Raji (cell line): ENCODE results near the gene GLCCI1.

ENCODE experiments used
- POLR2A ChIP-seq: IDR thresholded peaks from 2 replicates; pipeline ENCODE4 v1.6.1; 2011; ENCODE audit warnings: low read depth, low read length, control low read depth; ENCODE audit not compliant: insufficient read depth

GLCCI1 gene

DNA sequence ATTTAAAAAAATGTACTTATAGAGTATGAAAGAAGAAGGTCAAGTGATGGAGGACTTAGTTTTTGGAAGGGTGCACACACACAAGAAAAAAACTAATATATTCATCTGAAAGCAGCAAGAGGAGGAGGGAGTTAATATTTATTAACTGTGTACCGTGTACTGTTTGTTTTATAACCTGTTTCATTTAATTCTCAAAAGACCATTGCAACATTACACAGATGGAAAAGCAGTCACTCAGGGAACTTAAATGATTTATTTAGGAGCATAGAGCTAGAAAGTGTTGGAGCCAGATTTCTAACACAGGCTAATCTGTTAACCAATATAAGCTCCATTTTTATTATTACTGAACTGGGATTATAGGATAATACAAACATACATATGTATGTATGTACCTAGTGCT lies 36.7 kb downstream of the GLCCI1 start:
- no peak for TF ChIP-seq POLR2A

DNA sequence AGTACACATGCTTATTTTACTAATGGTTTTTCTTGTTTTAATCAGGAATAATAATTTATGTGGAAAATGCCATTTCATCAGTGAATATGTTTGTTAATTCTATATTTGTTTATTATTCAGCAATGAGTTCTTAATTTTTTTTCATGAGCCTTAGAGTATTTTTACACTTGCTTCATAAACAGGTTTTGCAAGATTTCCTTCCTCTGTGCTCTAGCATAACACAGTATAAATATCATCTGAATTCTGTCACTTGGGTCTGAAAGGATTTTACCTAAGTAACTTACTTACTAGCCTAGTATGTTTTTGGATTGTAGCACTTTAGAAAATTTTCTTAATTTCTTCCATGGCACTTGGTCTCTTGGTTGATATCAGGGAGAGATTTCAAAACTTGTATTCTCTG lies 45.8 kb downstream of the GLCCI1 start:
- no peak for TF ChIP-seq POLR2A

DNA sequence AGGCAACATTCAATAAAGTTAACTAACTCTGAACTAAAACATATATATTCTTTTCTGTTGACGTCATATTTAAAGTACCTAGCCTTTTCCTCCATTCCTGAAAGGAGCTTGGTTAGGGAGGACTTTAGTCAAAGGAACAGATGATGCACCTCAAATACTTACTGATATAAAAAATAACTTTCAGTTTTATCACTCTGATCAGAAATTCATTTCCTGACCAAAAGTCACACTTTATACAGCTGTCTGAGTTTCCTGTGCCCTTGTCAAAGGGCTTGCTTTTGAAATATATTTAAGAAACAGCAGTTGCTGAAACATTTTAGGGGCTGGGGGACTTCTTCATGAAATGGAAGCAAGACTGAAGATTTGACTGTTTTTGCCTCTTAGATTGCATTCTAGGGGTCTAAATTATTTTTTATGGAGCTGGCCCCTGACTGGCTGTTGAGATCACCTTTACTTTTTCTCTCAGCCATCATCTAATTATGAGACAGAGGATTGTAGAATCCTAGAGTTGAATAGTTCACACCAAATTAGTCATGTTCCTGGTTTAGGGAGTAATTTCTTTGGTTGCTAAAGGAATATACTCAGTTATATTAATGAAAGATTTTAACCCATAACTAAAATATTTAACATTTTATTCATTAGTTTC lies 46.6 kb downstream of the GLCCI1 start:
- TF ChIP-seq POLR2A: no peak

DNA sequence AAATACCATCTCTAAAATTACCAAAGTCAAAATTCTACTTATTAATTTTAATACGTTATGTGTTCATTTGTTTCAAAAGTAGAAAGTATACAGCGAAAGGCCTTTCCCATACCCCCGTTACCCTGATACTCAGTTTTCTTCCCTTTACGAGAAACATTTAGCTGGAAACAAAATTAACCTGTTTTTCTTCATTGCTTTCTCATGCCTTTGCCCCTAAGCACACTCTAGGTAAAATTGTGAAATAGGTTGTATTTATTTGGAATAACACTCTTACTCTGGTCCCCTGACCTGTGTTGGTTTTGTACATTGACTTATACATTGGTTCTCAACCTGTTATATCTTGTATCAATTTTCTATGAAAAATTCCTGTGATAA lies 47.1 kb downstream of the GLCCI1 start:
- no peak for TF ChIP-seq POLR2A

DNA sequence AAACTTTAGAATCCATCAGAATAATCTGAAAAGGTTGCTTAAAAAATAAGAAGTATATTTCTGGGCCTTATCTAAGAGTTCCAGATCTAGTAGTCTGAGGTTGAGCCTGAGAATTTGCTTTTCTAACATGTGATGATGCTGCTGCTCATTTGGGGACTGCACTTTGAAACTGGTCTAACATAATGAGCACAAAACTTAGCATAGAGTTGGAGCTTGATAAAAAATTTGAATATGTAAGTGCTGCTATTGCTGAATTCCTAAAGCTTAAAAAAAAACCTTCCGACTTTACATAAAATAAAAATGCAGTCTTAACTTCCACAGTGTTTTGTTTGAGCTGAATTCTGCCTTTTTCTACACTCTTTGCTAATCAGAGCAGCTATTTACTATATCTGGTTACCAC lies 48.8 kb downstream of the GLCCI1 start:
- no peak for TF ChIP-seq POLR2A

DNA sequence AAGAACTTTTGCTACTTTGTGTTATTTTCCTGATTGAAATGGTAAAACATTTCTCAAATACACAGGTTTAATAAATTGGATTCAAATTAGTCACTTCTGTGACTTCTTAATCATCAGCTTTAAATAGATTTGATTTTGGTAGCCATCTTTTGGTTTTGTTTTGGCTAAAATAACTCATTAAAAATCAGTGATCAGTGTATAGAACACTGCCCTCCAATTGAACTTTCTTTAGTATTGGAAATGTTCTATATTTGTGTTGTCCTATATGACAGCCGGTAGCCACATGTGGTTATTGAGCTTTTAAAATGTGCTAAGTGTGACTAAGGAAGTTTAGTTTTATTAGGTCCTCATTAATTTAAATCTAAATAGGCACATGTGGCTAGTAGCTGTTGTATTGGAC lies 50.4 kb downstream of the GLCCI1 start:
- no peak for TF ChIP-seq POLR2A

DNA sequence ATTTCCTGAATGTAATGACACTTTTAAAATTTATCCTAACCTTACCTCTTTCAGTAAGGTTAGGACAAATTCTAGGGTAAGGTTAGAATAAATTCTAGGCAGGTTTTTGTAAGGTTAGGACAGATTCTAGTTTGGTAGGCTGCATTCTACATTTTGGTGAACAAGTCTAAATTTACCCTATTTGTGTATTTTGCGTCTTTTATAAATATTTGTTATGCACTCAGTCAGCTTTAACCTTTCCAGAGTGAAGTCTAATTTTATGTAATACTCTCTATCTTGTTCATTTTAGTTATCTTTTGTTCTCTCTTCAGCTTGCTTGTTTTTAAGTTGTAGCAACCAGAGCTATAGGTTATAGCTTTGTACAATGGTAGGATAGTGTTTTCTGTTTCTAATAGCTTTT lies 54.0 kb downstream of the GLCCI1 start:
- TF ChIP-seq POLR2A: no peak

DNA sequence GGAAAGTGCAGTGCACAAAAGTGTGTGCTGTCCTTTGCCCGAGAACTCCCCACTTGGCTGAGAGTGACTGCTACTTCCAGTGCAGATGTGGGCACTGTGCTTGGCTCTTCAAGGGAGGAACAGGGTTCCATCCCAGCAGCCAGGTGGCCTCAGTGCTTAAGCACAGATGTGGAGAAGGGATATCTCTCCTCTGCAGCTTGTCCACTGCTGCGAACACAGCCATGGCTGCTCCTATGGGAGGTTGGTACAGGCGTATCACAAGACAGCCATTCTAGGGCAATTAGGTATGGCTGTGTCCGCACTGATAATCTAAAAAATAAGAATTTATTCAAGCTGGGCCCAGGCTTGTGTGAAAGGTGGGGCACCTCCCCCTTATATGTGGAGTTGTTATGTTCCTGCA lies 66.6 kb downstream of the GLCCI1 start:
- TF ChIP-seq POLR2A: no peak

DNA sequence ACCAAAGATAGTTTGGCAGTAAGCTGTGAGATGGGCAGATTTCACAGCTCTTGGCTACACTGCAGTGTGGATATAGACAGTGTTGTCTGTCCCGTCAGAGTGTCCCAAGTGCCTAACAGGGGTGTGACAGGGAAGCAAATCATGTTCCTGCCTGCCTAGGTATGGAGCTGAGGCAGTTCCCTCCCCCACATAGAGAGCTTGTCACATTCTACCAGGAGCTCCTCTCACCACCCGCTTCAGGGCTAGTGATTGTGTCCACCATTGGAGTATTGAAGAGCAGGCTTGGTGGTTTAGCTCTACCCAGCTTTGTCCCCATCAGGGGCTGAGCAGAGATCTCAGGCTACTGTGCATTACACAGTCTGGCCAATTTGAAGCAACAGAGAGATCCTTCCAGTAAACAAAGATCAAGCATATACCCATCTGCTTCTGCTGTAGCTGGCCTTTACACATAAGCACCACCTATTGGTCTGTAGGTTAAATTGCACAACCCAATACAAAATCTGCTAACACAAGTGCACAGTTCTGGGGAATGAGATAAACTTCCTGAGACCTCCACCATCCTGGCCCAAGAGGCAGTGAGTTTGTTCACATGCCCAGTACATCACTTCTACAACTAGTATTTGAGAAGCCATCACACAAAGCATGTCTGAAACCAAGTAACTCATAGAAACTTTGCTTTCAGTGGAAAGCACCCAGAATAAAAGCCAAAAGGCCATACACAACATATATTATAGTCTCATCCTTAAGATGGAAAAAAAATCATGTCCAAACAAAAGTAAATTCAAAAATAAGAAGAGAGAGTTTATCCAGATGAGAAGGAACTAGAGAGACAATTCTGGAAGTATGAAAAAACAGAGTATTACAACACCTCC lies 67.3 kb downstream of the GLCCI1 start:
- no peak for TF ChIP-seq POLR2A

DNA sequence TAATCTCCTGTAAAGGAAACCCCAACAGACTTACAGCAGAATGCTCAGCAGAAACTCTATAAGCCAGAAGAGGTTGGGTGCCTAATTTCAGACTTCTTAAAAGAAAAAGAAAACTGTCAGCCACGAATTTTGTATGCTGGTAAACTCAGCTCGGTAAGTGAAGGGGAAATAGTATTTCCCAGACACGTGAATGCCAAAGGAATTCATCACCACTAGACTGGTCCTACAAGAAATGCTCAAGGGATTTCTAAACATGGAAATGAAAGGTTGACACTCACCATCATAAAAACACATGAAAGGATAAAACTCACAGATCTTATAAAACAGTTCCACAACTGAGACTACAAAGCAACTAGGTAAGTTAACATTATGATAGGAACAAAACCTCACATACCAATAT lies 68.6 kb downstream of the GLCCI1 start:
- TF ChIP-seq POLR2A: no peak

DNA sequence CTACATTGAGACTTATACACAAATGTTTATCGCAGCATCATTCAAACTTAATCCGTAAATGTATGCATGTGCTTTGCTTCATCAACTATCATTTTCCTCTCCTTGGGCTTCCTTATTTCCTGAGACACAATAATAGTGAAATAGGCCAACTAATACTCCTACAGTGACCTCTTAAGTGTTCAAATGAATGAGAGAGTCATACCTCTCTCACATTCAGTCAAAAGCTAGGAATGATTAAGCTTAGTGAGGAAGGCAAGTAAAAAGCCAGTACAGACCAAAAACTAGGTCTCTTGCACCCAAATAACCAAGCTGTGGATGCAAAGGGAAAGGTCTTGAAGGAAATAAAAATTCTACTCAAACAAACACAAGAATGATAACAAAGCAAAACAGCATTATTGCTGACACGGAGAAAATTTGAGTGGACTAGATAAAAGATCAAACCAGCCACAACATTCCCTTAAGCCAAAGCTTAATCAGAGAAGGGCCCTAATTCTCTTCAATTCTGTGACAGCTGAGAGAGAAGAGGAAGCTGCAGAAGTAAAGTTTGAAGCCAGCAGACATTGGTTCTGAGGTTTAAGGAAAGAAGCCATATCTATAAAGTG lies 72.3 kb downstream of the GLCCI1 start:
- no peak for TF ChIP-seq POLR2A

DNA sequence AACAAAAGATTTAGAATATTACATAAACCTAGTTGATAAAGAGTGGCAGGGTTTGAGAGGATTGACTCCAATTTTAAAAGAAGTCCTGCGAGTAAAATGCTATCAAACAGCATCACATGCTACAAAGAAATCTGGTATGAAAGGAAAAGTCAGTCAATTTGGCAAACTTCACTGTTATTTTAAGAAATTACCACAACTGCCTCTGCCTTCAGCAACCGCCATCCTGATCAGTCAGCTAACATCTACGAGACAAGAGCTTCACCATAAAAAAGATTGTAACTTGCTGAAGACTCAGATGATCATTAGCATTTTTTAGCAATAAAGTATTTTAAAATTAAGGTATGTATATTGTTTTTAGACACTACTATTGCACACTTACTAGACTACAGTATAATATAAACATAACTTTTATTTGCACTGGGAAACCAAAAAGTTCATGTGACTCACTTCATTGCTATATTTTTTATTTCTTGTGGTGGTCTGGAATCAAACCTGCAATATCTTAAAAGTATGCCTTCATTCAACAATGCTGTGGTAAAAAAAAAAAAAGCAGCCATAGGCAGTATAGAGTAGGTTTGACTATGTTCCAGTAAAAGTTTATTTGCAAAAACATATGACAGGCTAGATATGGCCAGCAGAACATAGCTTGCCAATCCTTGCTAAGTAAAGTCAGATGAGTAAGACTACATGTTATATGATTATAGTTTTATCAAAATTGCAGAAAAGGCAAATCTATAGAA lies 74.4 kb downstream of the GLCCI1 start:
- TF ChIP-seq POLR2A: no peak

DNA sequence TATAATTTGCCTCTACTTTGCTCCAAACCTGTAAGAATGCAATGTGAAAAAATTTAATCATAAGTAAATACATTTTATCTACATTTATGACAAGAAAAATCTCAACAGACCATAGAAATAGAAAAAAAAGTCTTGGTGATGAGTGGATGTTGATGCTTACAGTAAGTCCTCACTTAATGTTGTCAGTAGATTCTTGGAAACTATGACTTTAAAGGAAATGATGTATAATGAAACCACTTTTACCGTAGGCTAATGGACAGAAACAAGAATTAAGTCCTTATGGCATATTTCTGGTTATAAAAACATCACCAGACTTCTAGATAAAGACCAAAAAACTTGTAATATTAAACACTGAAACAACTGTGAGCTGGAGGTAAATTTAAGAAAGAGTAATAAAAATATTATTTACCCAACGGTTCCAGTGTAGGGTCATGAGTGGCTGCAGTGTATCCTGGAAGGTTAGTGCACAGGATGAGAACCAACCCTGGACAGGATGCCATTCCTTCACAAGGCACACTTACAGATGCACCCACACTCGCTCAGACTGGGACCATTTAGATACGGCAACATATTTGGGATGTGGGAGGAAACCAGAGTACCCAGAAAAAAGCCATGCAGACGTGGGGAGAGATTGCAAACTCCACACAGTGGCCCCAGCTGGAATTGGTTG lies 76.3 kb downstream of the GLCCI1 start:
- TF ChIP-seq POLR2A: no peak

DNA sequence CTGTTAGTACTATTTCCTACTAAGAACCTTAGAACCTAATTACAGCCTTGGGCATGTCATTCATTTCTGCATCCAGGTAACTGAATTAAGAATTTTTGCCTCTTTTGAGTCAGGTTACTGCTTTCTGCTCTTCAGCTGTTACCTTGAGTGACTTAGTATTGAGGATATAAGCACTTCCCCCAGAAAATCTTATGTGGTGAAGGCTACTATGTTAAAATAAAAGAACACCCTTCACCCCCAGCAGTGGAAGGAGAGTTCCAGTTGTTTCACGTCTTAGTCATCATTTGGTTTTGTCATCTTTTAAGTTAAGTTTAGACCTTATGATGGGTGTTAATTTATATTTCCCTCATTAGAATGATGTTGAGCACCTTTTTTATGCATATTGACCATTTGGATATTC lies 82.8 kb downstream of the GLCCI1 start:
- TF ChIP-seq POLR2A: no peak

DNA sequence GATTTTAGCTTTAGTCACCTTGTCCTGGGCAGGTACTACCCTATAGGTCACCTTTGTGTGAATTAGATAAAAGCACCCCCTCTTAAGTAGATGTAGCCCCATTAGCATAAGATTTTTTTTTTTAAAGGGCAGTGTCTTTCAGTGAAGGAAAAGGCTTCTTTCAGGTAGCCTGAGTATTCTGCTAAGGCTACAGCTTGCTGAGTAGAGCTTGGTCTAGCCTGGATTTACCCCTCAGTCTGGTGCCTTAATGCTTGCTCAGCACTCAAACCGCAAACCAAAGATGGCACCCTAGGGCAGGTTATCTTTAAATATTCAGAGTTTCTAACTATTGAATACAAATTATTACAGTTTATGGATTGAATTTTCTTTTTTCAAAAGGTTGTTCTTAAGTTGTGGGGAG lies 83.4 kb downstream of the GLCCI1 start:
- no peak for TF ChIP-seq POLR2A

DNA sequence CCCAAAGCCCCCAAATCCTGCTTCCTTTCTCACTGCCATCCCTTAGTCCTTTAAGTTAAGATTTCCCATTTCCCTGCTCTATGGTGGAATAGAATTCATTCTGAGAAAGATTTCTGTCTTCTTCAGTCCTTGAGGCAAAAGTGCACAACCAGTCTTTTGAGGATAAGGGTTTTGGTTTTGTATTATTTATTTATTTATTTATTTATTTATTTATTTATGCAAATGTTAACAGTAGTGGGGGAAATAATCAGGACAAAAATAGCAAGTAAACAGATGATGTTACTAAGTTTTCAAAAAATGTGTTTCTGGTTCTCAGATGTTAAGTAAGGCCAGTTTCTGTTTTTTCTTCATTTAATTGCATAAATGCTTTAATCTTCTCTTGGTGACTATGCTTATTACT lies 84.2 kb downstream of the GLCCI1 start:
- TF ChIP-seq POLR2A: no peak

DNA sequence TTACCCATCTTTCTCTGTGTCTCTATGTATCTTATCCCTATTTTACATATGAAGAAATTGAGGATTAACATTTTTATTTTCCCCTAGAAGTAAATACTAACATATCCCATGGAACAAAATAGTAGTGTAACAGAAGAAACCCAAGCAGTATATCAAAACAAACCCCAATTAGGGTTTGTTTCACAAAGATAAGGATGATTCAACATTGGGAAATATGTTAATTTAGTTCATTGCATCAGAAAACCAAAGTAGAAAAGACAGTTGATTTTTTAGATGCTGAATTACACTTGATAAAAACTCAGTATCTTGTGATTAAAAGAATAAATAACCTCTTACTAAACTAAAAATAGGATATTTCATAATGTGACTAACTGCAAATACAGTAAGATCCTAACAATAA lies 87.8 kb downstream of the GLCCI1 start:
- no peak for TF ChIP-seq POLR2A
